HCT116 (cell line): Measurements from ENCODE around the gene MTFR1L. TPM values are rescaled to one million over a fixed set of nuclear protein-coding genes. Genes with fewer than 3 reads are reported as not detected.
A peak's percentile ranks its signal among the peaks of the same experiment; 100 is the strongest.

Source experiments
- ATAC-seq: fragments of 200-7000 bp; cut with Tn5 transposase; 2 replicates; pipeline ENCODE4 v1.9.1; 2020; ENCODE audit warnings: mild to moderate bottlenecking, moderate library complexity
- BruUV-seq: library from RNA; stranded (reverse); fragments of 400-500 nt; replicated peaks from 2 replicates; lab custom pipeline; 2021; lab: Mats Ljungman, UMichigan
- CTCF ChIA-PET: fragments of 300-600 bp; sonication (Branson Sonifier 250); formaldehyde crosslinking; loops from one replicate; lab custom pipeline; 2021; ENCODE audit warnings: antibody characterized with exemption; lab: Charles Lee
- POLR2A ChIA-PET: fragments of 300-600, 350-600 bp; sonication (Branson Sonifier 250); formaldehyde crosslinking; loops from one replicate; lab custom pipeline; 2021; ENCODE audit warnings: antibody characterized with exemption; lab: Charles Lee
- RAD21 ChIA-PET, 2 experiments: fragments of 300-600 bp; sonication (Branson Sonifier 250); formaldehyde crosslinking; loops; one replicate each; lab custom pipeline; 2023; ENCODE audit warnings: low total read pairs in 2 of 2; ENCODE audit not compliant: uncharacterized antibody in 2 of 2, unreplicated experiment in 2 of 2, low non-redundant PET in 1 of 2; lab: Charles Lee
- DNase-seq: peaks from one replicate; pipeline ENCODE4 v3.0.0-alpha.2; 2010; ENCODE audit warnings: low read depth, low spot score
- H2AFZ ChIP-seq: fragments of 200-600 bp; shearing (Covaris generic), sonication (generic); 2 replicates; pipeline ENCODE4 v1.6.1; 2017; ENCODE audit warnings: low read depth, mixed run types, mixed read lengths, antibody characterized with exemption, low read length; ENCODE audit not compliant: poor library complexity, severe bottlenecking
- H3K27ac ChIP-seq: 2 replicates; pipeline ENCODE4 v1.5.1; 2012; ENCODE audit warnings: low read depth, low read length
- H3K27me3 ChIP-seq: fragments of 200-600 bp; sonication (generic); 2 replicates; pipeline ENCODE4 v1.6.1; 2016; ENCODE audit warnings: mixed run types, low read length, mixed read lengths; ENCODE audit not compliant: insufficient read depth
- H3K36me3 ChIP-seq, 2 experiments: fragments of 200-500 bp in 1 of 2; fragments of 200-600 bp in 1 of 2; sonication (Bioruptor generic) in 1 of 2; sonication (generic) in 1 of 2; 2 replicates each; pipeline versions ENCODE4 v1.5.1 to v1.6.1; 2014 to 2016; ENCODE audit warnings: low read length in 2 of 2, inconsistent platforms in 1 of 2, mixed read lengths in 1 of 2, mixed run types in 1 of 2; ENCODE audit not compliant: insufficient read depth in 2 of 2, control insufficient read depth in 1 of 2
- H3K4me1 ChIP-seq, 2 experiments: fragments of 200-600 bp in 1 of 2; sonication (generic) in 1 of 2; 2 replicates each; pipeline versions ENCODE4 v1.5.1 to v1.6.1; 2012 to 2017; ENCODE audit warnings: low read length in 2 of 2, inconsistent platforms in 1 of 2, mild to moderate bottlenecking in 1 of 2, mixed read lengths in 1 of 2, mixed run types in 1 of 2, moderate library complexity in 1 of 2; ENCODE audit not compliant: insufficient read depth in 2 of 2, control insufficient read depth in 1 of 2
- H3K4me2 ChIP-seq: fragments of 200-600 bp; sonication (generic); 2 replicates; pipeline ENCODE4 v1.6.1; 2017; ENCODE audit warnings: mixed run types, low read length, mixed read lengths
- H3K4me3 ChIP-seq, 2 experiments: fragments of 200-600 bp in 1 of 2; sonication (generic) in 1 of 2; replicated peaks in 1 of 2; 2 replicates each; pipeline ENCODE4 v1.5.1; 2011 to 2016; ENCODE audit warnings: low read length in 2 of 2, control low read depth in 1 of 2, low read depth in 1 of 2, mild to moderate bottlenecking in 1 of 2, mixed read lengths in 1 of 2, mixed run types in 1 of 2
- H3K79me2 ChIP-seq: fragments of 200-600 bp; sonication (generic); 2 replicates; pipeline ENCODE4 v1.6.1; 2017; ENCODE audit warnings: mild to moderate bottlenecking, mixed run types, low read length, moderate library complexity, mixed read lengths; ENCODE audit not compliant: insufficient read depth
- H3K9ac ChIP-seq: fragments of 200-600 bp; sonication (generic); 2 replicates; pipeline ENCODE4 v1.6.1; 2016; ENCODE audit warnings: low read length, mixed read lengths
- H3K9me2 ChIP-seq: fragments of 200-600 bp; sonication (generic), shearing (Covaris generic); 2 replicates; pipeline ENCODE4 v1.6.1; 2017; ENCODE audit warnings: mixed run types, mild to moderate bottlenecking, moderate library complexity; ENCODE audit not compliant: insufficient read depth
- H3K9me3 ChIP-seq, 2 experiments: fragments of 200-500 bp in 1 of 2; fragments of 200-600 bp in 1 of 2; sonication (Bioruptor generic) in 1 of 2; sonication (generic) in 1 of 2; 2 replicates each; pipeline ENCODE4 v1.6.1; 2014 to 2017; ENCODE audit warnings: low read length in 2 of 2, mixed read lengths in 2 of 2, inconsistent platforms in 1 of 2, low read depth in 1 of 2, mild to moderate bottlenecking in 1 of 2, mixed run types in 1 of 2, moderate library complexity in 1 of 2; ENCODE audit not compliant: control insufficient read depth in 1 of 2, insufficient read depth in 1 of 2
- H4K20me1 ChIP-seq: fragments of 200-600 bp; sonication (generic), shearing (Covaris generic); 2 replicates; pipeline ENCODE4 v1.6.1; 2017; ENCODE audit warnings: mixed run types, mild to moderate bottlenecking, moderate library complexity; ENCODE audit not compliant: insufficient read depth
- CBX3 ChIP-seq: IDR thresholded peaks from 2 replicates; pipeline ENCODE4 v1.6.1; 2012; ENCODE audit warnings: low read depth
- EGR1 ChIP-seq: IDR thresholded peaks from 2 replicates; pipeline ENCODE4 v1.6.1; 2012; ENCODE audit warnings: low read depth
- EZH2phosphoT487 ChIP-seq: fragments of 200-600 bp; IDR thresholded peaks from 2 replicates; pipeline ENCODE4 v1.6.1; 2018; ENCODE audit warnings: antibody characterized with exemption, borderline replicate concordance
- FOSL1 ChIP-seq: IDR thresholded peaks from 2 replicates; pipeline ENCODE4 v1.6.1; 2012; ENCODE audit warnings: low read depth
- POLR2AphosphoS5 ChIP-seq: IDR thresholded peaks from 2 replicates; pipeline ENCODE4 v1.6.1; 2011; ENCODE audit warnings: mild to moderate bottlenecking, low read depth, low read length, moderate library complexity
- REST ChIP-seq: IDR thresholded peaks from 2 replicates; pipeline ENCODE4 v1.6.1; 2012; ENCODE audit warnings: low read depth
- SRF ChIP-seq: IDR thresholded peaks from 2 replicates; pipeline ENCODE4 v1.6.1; 2012; ENCODE audit warnings: low read depth
- TCF7L2 ChIP-seq: IDR thresholded peaks from 2 replicates; pipeline ENCODE4 v1.7.0; 2011; ENCODE audit warnings: borderline replicate concordance, inconsistent platforms; ENCODE audit not compliant: insufficient read depth, insufficient read length; ENCODE audit errors: extremely low read depth
- YY1 ChIP-seq: IDR thresholded peaks from 2 replicates; pipeline ENCODE4 v1.6.1; 2011; ENCODE audit warnings: low read length, low read depth, moderate library complexity, mild to moderate bottlenecking; ENCODE audit not compliant: insufficient replicate concordance; ENCODE audit errors: extremely low read depth
- ZNF274 ChIP-seq: fragments of 200-500 bp; sonication (Bioruptor generic); IDR thresholded peaks from 2 replicates; pipeline ENCODE4 v1.6.1; 2014; ENCODE audit warnings: mild to moderate bottlenecking, low read depth, low read length, inconsistent platforms
- intact Hi-C: fragments of 100-400 bp; cut with micrococcal nuclease; formaldehyde crosslinking; loops from 2 replicates; pipeline ENCODE4 v1.10.0; 2022
- total RNA-seq: library from RNA; stranded (reverse); gene quantifications from one replicate; pipeline ENCODE4 v1.2.1, GENCODE V29; 2021; ENCODE audit not compliant: unreplicated experiment
- TF ChIP-seq, protein P1 (sequence below): IDR thresholded peaks from 2 replicates; pipeline ENCODE4 v1.6.1; 2012
- TF ChIP-seq, protein P2 (sequence below): IDR thresholded peaks from 2 replicates; pipeline ENCODE4 v1.6.1; 2012

Gene MTFR1L
- total RNA-seq, 1 experiment from 2014 or later = 35.8 TPM

- 0 out of 2 replicates have a peak, but pooled peaks have one; percentile 2 for ATAC-seq
- Histone ChIP-seq H3K9me3 (no peaks in the 10 kb centered on the region), H3K27me3 (no peaks in the 10 kb centered on the region), H3K36me3 (no peaks in the 10 kb centered on the region), H4K20me1 (no peaks in the 10 kb centered on the region), H2AFZ (peak overlapping the region; percentile 52), H3K9ac (no peak overlapping the region), H3K4me1 (peaks cover 5 to 15% of the 10 kb centered on the region in 2 experiments; a peak in 3 of 4 replicates), H3K4me2 (peak overlapping the region; percentile 35; the same call in 1 of the 2 replicates), H3K4me3 (no peak overlapping the region), H3K9me2 (no peaks in the 10 kb centered on the region), H3K27ac (no peak overlapping the region), H3K79me2 (no peaks in the 10 kb centered on the region)
- ChIA-PET CTCF (interaction anchor here (1.1 kb wide), 1 partner anchor 187 kb away, joined by 3 read pairs; no protein-coding TSS in a partner anchor), POLR2A (no interaction called here), RAD21 (no interaction called here)
- intact Hi-C loops = loop anchor here (5.0 kb wide), 2 partner anchors 179 to 294 kb away; partner anchors contain the start of gene MAN1C1
- BruUV-seq = no TSS peak
- DNase-seq = no peak
- TF ChIP-seq ZNF274 (no peak), REST (no peak), EGR1 (no peak), CBX3 (no peak), FOSL1 (no peak), EZH2phosphoT487 (no peak), TCF7L2 (no peak), POLR2AphosphoS5 (no peak), YY1 (no peak), SRF (no peak)
- TF ChIP-seq, protein P1, sequence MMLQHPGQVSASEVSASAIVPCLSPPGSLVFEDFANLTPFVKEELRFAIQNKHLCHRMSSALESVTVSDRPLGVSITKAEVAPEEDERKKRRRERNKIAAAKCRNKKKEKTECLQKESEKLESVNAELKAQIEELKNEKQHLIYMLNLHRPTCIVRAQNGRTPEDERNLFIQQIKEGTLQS = no peak
- TF ChIP-seq, protein P2, sequence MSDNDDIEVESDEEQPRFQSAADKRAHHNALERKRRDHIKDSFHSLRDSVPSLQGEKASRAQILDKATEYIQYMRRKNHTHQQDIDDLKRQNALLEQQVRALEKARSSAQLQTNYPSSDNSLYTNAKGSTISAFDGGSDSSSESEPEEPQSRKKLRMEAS = no peak
These were observed 23.6 kb upstream of the MTFR1L start for GRCh38 chr1:25795946-25796810.
